ENCODE data around the gene SYMPK. TPM values are rescaled to one million over a fixed set of nuclear protein-coding genes. Genes with fewer than 3 reads are reported as not detected.
"Not testable (repeated sequence)": the region's sequence is repeated elsewhere in the genome, so short reads cannot be mapped to it uniquely, and the experiment has no call there.

SYMPK gene
- total RNA-seq, 1 donor = 37.1 TPM

DNA sequence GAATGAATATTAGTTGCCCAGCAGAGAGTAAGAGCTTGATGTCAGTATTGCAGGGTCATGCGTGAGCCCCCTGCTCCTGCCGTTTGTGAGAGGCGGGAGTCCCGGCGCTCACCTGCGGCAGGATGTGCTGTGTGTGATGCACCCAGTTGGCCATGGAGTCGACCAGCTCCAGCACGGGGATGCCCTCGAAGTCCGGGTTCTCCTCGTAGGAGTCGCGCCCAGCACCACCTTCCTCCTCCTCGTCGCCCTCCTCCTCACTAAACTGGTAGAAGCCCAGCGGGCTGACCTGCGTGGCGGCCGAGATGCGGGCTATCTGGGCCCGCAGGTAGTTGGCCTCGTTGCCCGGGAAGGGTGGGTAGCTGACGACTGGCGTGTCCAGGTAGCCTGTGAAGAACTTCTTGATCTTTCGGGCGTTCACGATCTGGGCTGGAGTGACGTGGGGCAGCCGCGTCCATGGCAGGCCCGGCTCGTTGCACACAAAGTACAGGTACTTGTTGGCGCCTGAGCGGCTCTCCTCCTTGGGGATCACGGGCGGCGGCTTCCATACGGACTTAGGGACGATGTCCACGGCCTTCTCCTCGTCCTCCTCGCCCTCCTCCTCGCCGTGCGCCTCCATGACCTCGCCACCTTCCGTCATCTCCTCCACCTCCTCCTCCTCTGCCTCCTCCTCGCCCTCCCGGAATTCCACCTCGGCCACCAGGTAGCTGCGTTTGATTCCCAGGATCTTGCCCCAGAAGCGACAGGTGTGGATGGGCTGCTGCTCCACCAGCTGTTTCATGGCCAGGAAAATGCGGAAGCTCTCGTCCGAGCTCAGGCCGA, 58.6 kb downstream of the SYMPK start:
- no peak overlapping the region for H3K4me3 ChIP-seq (ENCODE audit: low read depth, low read length)
- TF ChIP-seq, protein P1, sequence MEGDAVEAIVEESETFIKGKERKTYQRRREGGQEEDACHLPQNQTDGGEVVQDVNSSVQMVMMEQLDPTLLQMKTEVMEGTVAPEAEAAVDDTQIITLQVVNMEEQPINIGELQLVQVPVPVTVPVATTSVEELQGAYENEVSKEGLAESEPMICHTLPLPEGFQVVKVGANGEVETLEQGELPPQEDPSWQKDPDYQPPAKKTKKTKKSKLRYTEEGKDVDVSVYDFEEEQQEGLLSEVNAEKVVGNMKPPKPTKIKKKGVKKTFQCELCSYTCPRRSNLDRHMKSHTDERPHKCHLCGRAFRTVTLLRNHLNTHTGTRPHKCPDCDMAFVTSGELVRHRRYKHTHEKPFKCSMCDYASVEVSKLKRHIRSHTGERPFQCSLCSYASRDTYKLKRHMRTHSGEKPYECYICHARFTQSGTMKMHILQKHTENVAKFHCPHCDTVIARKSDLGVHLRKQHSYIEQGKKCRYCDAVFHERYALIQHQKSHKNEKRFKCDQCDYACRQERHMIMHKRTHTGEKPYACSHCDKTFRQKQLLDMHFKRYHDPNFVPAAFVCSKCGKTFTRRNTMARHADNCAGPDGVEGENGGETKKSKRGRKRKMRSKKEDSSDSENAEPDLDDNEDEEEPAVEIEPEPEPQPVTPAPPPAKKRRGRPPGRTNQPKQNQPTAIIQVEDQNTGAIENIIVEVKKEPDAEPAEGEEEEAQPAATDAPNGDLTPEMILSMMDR (IDR thresholded peaks at IDR 0.05; ENCODE audit: insufficient read depth, low read depth, low read length) = no peak
- no peak for DNase-seq (ENCODE audit: low read depth)

DNA sequence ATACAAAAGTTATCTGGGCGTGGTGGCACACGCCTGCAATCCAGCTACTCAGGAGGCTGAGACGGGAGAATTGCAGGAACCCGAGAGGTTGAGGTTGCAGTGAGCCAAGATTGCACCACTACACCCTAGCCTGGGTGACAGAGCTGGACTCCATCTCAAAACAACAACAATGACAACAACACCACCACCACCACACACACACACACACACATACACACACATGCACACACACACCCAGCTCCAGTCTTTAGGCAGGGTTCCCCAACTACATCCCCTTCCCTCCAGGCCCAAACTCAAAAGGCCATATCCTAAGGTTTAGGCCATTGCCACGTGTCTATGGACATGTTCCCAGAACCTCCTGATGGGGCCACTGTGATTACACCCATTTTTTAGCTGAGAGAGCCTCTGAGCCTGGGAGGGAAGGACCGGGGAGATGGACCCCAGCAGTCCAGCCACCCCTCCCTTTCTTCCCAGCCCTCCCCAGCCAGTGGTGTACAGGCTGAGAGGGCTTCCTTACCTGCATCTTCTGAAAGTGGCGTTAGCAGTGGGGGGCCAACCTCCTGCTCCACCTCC, 61.3 kb downstream of the SYMPK start:
- no peak for DNase-seq (ENCODE audit: low read depth)
- TF ChIP-seq, protein P1 (IDR thresholded peaks at IDR 0.05; ENCODE audit: insufficient read depth, low read depth, low read length) = no peak
- H3K4me3 ChIP-seq (ENCODE audit: low read depth, low read length) = no peak overlapping the region

DNA sequence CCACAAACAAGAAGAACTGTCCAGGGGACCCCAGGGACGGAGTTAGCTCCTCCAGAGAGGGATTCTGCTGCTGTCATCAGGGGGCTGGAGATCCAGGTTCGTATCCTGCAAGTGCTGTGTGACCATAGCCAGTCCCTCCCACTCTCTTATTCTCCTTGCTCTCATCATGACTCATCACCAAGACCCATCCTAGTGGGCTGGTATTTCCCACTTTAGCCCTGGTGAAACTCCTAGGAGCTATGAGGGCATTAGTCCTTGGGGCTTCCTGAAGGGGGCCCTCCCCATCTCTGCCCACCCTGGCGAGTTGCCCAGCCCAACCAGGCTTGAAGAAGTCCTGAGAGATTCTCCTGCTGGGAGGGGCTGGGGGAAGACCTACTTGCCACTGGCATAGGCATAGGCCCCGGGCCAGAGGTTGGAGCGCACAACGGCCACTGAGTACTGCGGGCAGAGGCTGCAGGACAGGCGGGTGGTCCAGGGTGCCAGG, 62.8 kb downstream of the SYMPK start:
- DNase-seq (ENCODE audit: low read depth) = no peak
- TF ChIP-seq, protein P1 (IDR thresholded peaks at IDR 0.05; ENCODE audit: insufficient read depth, low read depth, low read length) = no peak
- no peak overlapping the region for H3K4me3 ChIP-seq (ENCODE audit: low read depth, low read length)

DNA sequence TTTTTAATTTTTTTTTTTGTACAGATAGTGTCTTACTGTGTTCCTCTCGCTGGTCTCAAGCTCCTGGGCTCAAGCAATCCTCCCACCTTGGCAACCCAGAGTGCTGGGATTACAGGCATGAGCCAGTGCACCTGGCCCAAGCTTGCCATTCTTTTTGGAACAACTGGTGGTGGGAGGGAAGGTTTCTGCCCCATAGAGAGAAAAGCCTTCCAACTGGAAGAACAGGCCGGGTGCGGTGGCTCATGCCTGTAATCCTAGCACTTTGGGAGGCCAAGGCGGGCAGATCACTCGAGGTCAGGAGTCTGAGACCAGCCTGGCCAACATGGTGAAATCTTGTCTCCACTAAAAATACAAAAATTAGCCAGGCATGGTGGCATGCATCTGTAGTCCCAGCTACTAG, 63.4 kb downstream of the SYMPK start:
- not testable (repeated sequence) for DNase-seq (ENCODE audit: low read depth); H3K4me3 ChIP-seq (ENCODE audit: low read depth, low read length)

DNA sequence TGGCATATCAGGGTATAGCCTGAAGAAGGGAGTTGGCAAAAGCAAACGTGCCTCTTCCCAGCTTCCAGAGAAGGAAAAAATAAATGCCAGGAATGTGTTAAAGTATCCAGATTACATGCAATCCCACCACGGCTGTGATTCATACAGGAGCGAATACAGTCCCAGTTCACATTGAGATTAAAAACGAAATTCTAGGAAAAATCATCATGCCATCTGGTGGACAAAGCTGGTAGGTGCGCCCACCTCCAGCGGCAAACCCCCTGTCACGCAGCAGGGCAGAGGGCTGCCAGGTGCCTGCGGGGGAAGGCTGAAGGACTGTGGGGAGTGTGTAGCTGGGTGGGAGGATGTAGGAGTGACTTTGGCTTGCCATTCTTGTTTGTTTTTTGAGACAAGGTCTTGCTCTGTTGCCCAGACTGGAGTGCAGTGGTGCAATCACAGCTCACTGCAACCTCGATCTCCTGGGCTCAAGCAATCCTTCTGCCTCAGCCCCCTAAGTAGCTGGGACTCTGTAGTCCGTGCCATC, 63.9 kb downstream of the SYMPK start:
- no peak overlapping the region for H3K4me3 ChIP-seq (ENCODE audit: low read depth, low read length)
- TF ChIP-seq, protein P1 (IDR thresholded peaks at IDR 0.05; ENCODE audit: insufficient read depth, low read depth, low read length) = peak; percentile 84
- peak; percentile 77 for DNase-seq (ENCODE audit: low read depth)

DNA sequence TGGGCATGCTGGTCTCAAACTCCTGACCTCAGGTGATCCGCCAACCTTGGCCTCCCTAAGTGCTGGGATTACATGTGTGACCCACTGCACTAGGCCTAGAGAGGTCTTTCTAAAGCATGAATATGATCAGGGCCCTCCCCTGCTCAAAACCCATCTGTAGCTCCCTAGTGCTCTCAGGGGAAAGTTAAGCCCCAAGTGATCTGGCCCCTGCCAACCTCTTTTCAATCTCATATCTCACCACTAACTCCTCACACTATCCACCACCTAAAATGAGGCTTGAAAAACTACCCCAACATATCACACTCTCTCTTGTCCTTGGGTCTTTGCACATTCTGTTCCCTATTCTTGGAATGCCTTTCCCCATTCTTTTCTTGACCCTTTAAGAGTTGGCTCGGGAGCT, 68.3 kb downstream of the SYMPK start:
- DNase-seq (ENCODE audit: low read depth) = no peak
- H3K4me3 ChIP-seq (ENCODE audit: low read depth, low read length) = no peak overlapping the region
- TF ChIP-seq, protein P1 (IDR thresholded peaks at IDR 0.05; ENCODE audit: insufficient read depth, low read depth, low read length) = no peak

- no peak for DNase-seq (ENCODE audit: low read depth)
- TF ChIP-seq, protein P1 (IDR thresholded peaks at IDR 0.05; ENCODE audit: insufficient read depth, low read depth, low read length) = no peak
Observed at GRCh38 chr19:45793876-45794275, 69.1 kb downstream of the SYMPK start.

More at GRCh38 chr19:45793876-45794275, 69.1 kb downstream of the SYMPK start:
- H3K4me3 ChIP-seq (ENCODE audit: low read depth, low read length) = no peak overlapping the region
